Measurements from ENCODE around the gene PALLD. TPM values are rescaled to one million over a fixed set of nuclear protein-coding genes. Genes with fewer than 3 reads are reported as not detected.

Gene PALLD
- polyA plus RNA-seq, 1 donor (not counting 4 experiments of a cell fraction or from before 2014, with no cell fraction given): 136 TPM

- Histone ChIP-seq H3K4me3 (ENCODE audit: control insufficient read depth in 2 of 3, extremely low read depth in 1 of 3, insufficient read depth in 2 of 3, low read depth in 1 of 3, low read length in 3 of 3) (no peak overlapping the region), H3K9ac (ENCODE audit: control insufficient read depth, extremely low read depth, insufficient read depth, low read length) (no peak overlapping the region), H3K36me3 (ENCODE audit: control insufficient read depth in 2 of 2, extremely low read depth in 1 of 2, insufficient read depth in 2 of 2, low read length in 2 of 2) (no peaks in the 10 kb centered on the region), H3K79me2 (ENCODE audit: control insufficient read depth, insufficient read depth, low read length) (no peaks in the 10 kb centered on the region), H3K9me3 (ENCODE audit: control insufficient read depth, low read depth, low read length) (no peaks in the 10 kb centered on the region), H3K4me1 (ENCODE audit: control insufficient read depth, extremely low read depth, insufficient read depth, low read length) (peaks cover 27% of the 10 kb centered on the region), H2AFZ (ENCODE audit: control insufficient read depth, low read length) (no peak overlapping the region), H3K27me3 (ENCODE audit: control insufficient read depth, extremely low read depth, insufficient read depth, low read length) (no peaks in the 10 kb centered on the region), H4K20me1 (ENCODE audit: control insufficient read depth, extremely low read depth, insufficient read depth, low read length) (no peaks in the 10 kb centered on the region), H3K4me2 (ENCODE audit: control insufficient read depth, extremely low read depth, insufficient read depth, low read depth, low read length) (no peak overlapping the region), H3K9me1 (ENCODE audit: control insufficient read depth, extremely low read depth, insufficient read depth, low read length) (no peaks in the 10 kb centered on the region), H3K27ac (ENCODE audit: control insufficient read depth, insufficient read depth, low read length) (no peak overlapping the region)
- dilution Hi-C loops (cut with MboI; ENCODE audit: extremely low pct_ligation_motif_present, low sequenced_read_pairs): no loop called here
- FAIRE-seq (no peak), DNase-seq (ENCODE audit: low read depth, low spot score) (no peak)
- TF ChIP-seq EZH2 (IDR thresholded peaks at IDR 0.05; ENCODE audit: low read length) (no peak), CTCF (optimal IDR thresholded peaks at IDR 0.05 in 1 of 3, IDR thresholded peaks at IDR 0.05 in 1 of 3, conservative IDR thresholded peaks at IDR 0.05 in 1 of 3; ENCODE audit: extremely low read depth in 1 of 3, insufficient read depth in 2 of 3, low read length in 3 of 3) (no peak)
These were observed 260.6 kb downstream of the PALLD start for GRCh38 chr4:168757500-168757899.

DNA sequence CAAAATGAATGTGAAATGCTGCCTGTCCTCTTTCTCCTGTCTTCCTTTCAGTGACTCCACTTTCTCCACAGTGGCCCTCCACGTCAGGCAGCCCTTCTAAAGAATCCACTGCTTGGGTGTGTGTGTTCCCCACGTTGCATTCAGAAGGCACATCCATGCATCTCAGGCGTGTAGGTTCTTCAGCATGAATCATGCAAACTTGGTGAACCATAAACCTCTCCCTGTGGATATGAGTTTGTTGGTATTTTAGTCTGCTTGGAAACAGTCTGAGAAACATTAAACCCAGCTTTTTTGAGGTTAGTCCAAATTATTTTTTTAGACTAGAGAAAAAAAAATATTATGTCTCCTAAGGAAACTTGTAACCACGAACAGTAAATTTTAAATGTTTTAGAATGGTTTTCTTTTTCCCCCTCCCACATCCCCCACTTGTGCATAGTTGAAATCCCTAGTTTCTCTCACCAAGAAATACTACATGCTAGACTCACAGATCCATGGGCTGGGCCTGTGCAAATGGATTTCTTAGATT is 261.6 kb downstream of the PALLD start:
- H3K79me2 ChIP-seq (ENCODE audit: control insufficient read depth, insufficient read depth, low read length): no peaks in the 10 kb centered on the region
- H4K20me1 ChIP-seq (ENCODE audit: control insufficient read depth, extremely low read depth, insufficient read depth, low read length): no peaks in the 10 kb centered on the region
- H3K9ac ChIP-seq (ENCODE audit: control insufficient read depth, extremely low read depth, insufficient read depth, low read length): no peak overlapping the region
- peak overlapping the region; percentile 31 for H3K27ac ChIP-seq (ENCODE audit: control insufficient read depth, insufficient read depth, low read length)
- H3K4me1 ChIP-seq (ENCODE audit: control insufficient read depth, extremely low read depth, insufficient read depth, low read length): peaks cover 27% of the 10 kb centered on the region
- H3K9me1 ChIP-seq (ENCODE audit: control insufficient read depth, extremely low read depth, insufficient read depth, low read length): no peaks in the 10 kb centered on the region
- TF ChIP-seq CTCF (optimal IDR thresholded peaks at IDR 0.05 in 1 of 3, IDR thresholded peaks at IDR 0.05 in 1 of 3, conservative IDR thresholded peaks at IDR 0.05 in 1 of 3; ENCODE audit: extremely low read depth in 1 of 3, insufficient read depth in 2 of 3, low read length in 3 of 3) (no peak), EZH2 (IDR thresholded peaks at IDR 0.05; ENCODE audit: low read length) (no peak)
- DNase-seq (ENCODE audit: low read depth, low spot score) (peak; percentile 42), FAIRE-seq (peak; percentile 83)
- H2AFZ ChIP-seq (ENCODE audit: control insufficient read depth, low read length): peak overlapping the region; percentile 90
- no peaks in the 10 kb centered on the region for H3K36me3 ChIP-seq (ENCODE audit: control insufficient read depth in 2 of 2, extremely low read depth in 1 of 2, insufficient read depth in 2 of 2, low read length in 2 of 2)
- H3K4me2 ChIP-seq (ENCODE audit: control insufficient read depth, extremely low read depth, insufficient read depth, low read depth, low read length): peak overlapping the region; percentile 27
- H3K27me3 ChIP-seq (ENCODE audit: control insufficient read depth, extremely low read depth, insufficient read depth, low read length): no peaks in the 10 kb centered on the region
- H3K9me3 ChIP-seq (ENCODE audit: control insufficient read depth, low read depth, low read length): no peaks in the 10 kb centered on the region
- no peak overlapping the region for H3K4me3 ChIP-seq (ENCODE audit: control insufficient read depth in 2 of 3, extremely low read depth in 1 of 3, insufficient read depth in 2 of 3, low read depth in 1 of 3, low read length in 3 of 3)
- dilution Hi-C loops (cut with MboI; ENCODE audit: extremely low pct_ligation_motif_present, low sequenced_read_pairs): no loop called here

Measured in keratinocyte (primary cell).